Endothelial cell of umbilical vein (primary cell): ENCODE results near the gene CPSF2. TPM values are rescaled to one million over a fixed set of nuclear protein-coding genes. Genes with fewer than 3 reads are reported as not detected.

ENCODE experiments used
- BruUV-seq: library from RNA; stranded (reverse); fragments of 400-500 nt; replicated peaks from 2 replicates; lab custom pipeline; 2021; lab: Mats Ljungman, UMichigan
- CTCF ChIA-PET: fragments of 300-600, 350-600 bp; sonication (Branson Sonifier 250); formaldehyde crosslinking; loops from one replicate; lab custom pipeline; 2021; ENCODE audit warnings: antibody characterized with exemption, inconsistent platforms; lab: Charles Lee
- POLR2A ChIA-PET: fragments of 300-600, 350-600 bp; sonication (Branson Sonifier 250); formaldehyde crosslinking; loops from one replicate; lab custom pipeline; 2021; ENCODE audit warnings: antibody characterized with exemption, inconsistent platforms; lab: Charles Lee
- DNase-seq: peaks from one replicate; pipeline ENCODE4 v3.0.0-alpha.2; 2011; ENCODE audit warnings: low read depth, low spot score
- FAIRE-seq: peaks from 2 replicates; lab custom pipeline; 2011; peaks lifted over from hg19 to GRCh38; lab: Jason Lieb, UNC
- H2AFZ ChIP-seq: 2 replicates; pipeline ENCODE4 v1.6.0; 2012; ENCODE audit warnings: low read depth, low read length, control low read depth, inconsistent platforms
- H3K27ac ChIP-seq: 2 replicates; pipeline ENCODE4 v1.5.1; 2011; ENCODE audit warnings: low read depth, mild to moderate bottlenecking, control low read depth, low read length, moderate library complexity; ENCODE audit not compliant: insufficient read depth
- H3K27me3 ChIP-seq, 2 experiments: 2 replicates each; pipeline versions ENCODE4 v1.6.0 to v1.6.1; 2011; ENCODE audit warnings: low read length in 2 of 2, mixed read lengths in 1 of 2; ENCODE audit not compliant: control insufficient read depth in 2 of 2, insufficient read depth in 2 of 2
- H3K36me3 ChIP-seq, 2 experiments: 2 replicates in 1 of 2; 3 replicates in 1 of 2; pipeline ENCODE4 v1.5.1; 2011; ENCODE audit warnings: low read length in 2 of 2, mild to moderate bottlenecking in 1 of 2, moderate library complexity in 1 of 2; ENCODE audit not compliant: control insufficient read depth in 2 of 2, insufficient read depth in 2 of 2; ENCODE audit errors: extremely low read depth in 1 of 2
- H3K4me1 ChIP-seq: 3 replicates; pipeline ENCODE4 v1.5.1; 2011; ENCODE audit warnings: mild to moderate bottlenecking, low read length; ENCODE audit not compliant: control insufficient read depth, insufficient read depth; ENCODE audit errors: extremely low read depth
- H3K4me2 ChIP-seq: 2 replicates; pipeline ENCODE4 v1.6.1; 2011; ENCODE audit warnings: low read length, control low read depth, mixed read lengths; ENCODE audit not compliant: insufficient read depth
- H3K4me3 ChIP-seq, 3 experiments: fragments of 200-600 bp in 1 of 3; sonication (generic), shearing (Covaris generic) in 1 of 3; replicated peaks in 1 of 3; 2 replicates each; pipeline ENCODE4 v1.5.1; 2011 to 2016; ENCODE audit warnings: control low read depth in 3 of 3, low read length in 3 of 3, mild to moderate bottlenecking in 2 of 3, inconsistent platforms in 1 of 3, low read depth in 1 of 3, moderate library complexity in 1 of 3; ENCODE audit not compliant: insufficient read depth in 1 of 3
- H3K79me2 ChIP-seq: 2 replicates; pipeline ENCODE4 v1.6.0; 2012; ENCODE audit warnings: low read length, inconsistent platforms; ENCODE audit not compliant: control insufficient read depth, insufficient read depth
- H3K9ac ChIP-seq: replicated peaks from 2 replicates; pipeline ENCODE3; 2011; ENCODE audit warnings: low read length, control low read depth; ENCODE audit not compliant: insufficient read depth; ENCODE audit errors: extremely low read depth
- H3K9me1 ChIP-seq: replicated peaks from 3 replicates; pipeline ENCODE4 v1.6.0; 2011; ENCODE audit warnings: mild to moderate bottlenecking, low read length; ENCODE audit not compliant: control insufficient read depth, insufficient read depth; ENCODE audit errors: extremely low read depth
- H3K9me3 ChIP-seq: replicated peaks from 2 replicates; pipeline ENCODE4 v1.5.1; 2012; ENCODE audit warnings: low read length, inconsistent platforms; ENCODE audit not compliant: control insufficient read depth, insufficient read depth
- H4K20me1 ChIP-seq: replicated peaks from 2 replicates; pipeline ENCODE3; 2011; ENCODE audit warnings: mild to moderate bottlenecking, low read length; ENCODE audit not compliant: control insufficient read depth, insufficient read depth; ENCODE audit errors: extremely low read depth
- EZH2 ChIP-seq: IDR thresholded peaks from 2 replicates; pipeline ENCODE4 v1.6.1; 2012; ENCODE audit warnings: borderline replicate concordance, low read depth, mild to moderate bottlenecking, moderate library complexity, low read length, inconsistent platforms; ENCODE audit not compliant: severe bottlenecking
- FOS ChIP-seq: IDR thresholded peaks from 2 replicates; pipeline ENCODE4 v1.6.1; 2011; ENCODE audit warnings: mild to moderate bottlenecking, low read length, moderate library complexity, borderline replicate concordance; ENCODE audit not compliant: insufficient read depth
- GATA2 ChIP-seq: IDR thresholded peaks from 2 replicates; pipeline ENCODE4 v1.7.0; 2011; ENCODE audit warnings: low read depth, mild to moderate bottlenecking, moderate library complexity, mixed read lengths, low read length; ENCODE audit not compliant: insufficient read length, insufficient read depth
- JUN ChIP-seq: IDR thresholded peaks from 2 replicates; pipeline ENCODE4 v1.6.1; 2011; ENCODE audit warnings: borderline replicate concordance, low read depth; ENCODE audit not compliant: insufficient read length, insufficient read depth
- MAX ChIP-seq: IDR thresholded peaks from 2 replicates; pipeline ENCODE4 v1.6.1; 2011; ENCODE audit not compliant: insufficient read depth, insufficient read length
- MYC ChIP-seq: IDR thresholded peaks from one replicate; pipeline ENCODE4 v1.6.1; 2011; ENCODE audit warnings: mild to moderate bottlenecking, low read depth, low read length
- POLR2A ChIP-seq: IDR thresholded peaks from 2 replicates; pipeline ENCODE4 v1.6.1; 2012; ENCODE audit warnings: low read depth, mild to moderate bottlenecking, control low read depth, low read length
- POLR2AphosphoS5 ChIP-seq: IDR thresholded peaks from 2 replicates; pipeline ENCODE4 v1.6.1; 2012; ENCODE audit warnings: low read depth, mild to moderate bottlenecking, control low read depth, low read length, moderate library complexity; ENCODE audit not compliant: insufficient read depth
- dilution Hi-C: fragments of 300-500 bp; cut with MboI; formaldehyde crosslinking; loops from one replicate; pipeline ENCODE4 v1.15.0; 2019; ENCODE audit warnings: low sequenced_read_pairs; ENCODE audit not compliant: extremely low pct_ligation_motif_present
- intact Hi-C: fragments of 100-400 bp; cut with micrococcal nuclease; formaldehyde crosslinking; loops from one replicate; pipeline ENCODE4 v1.10.0; 2022
- polyA plus RNA-seq, 4 experiments: library from polyadenylated mRNA; depleted of rRNA in 3 of 4; stranded (reverse) in 3 of 4; unstranded in 1 of 4; fragments of >200 nt; gene quantifications; 2 replicates each; pipeline versions ENCODE4 v1.2.1 to v1.2.3, GENCODE V29; 2011 to 2012; ENCODE audit warnings: missing spikeins in 1 of 4
- total RNA-seq: library from RNA; stranded (reverse); gene quantifications from 2 replicates; pipeline ENCODE4 v1.2.3, GENCODE V29; 2021
- TF ChIP-seq, protein P1 (sequence below), 2 donors: IDR thresholded peaks; 1 replicate in 1 of 2; 2 replicates in 1 of 2; pipeline ENCODE4 v1.5.1; 2011; ENCODE audit warnings: low read length in 2 of 2, mild to moderate bottlenecking in 2 of 2, moderate library complexity in 2 of 2, control low read depth in 1 of 2, inconsistent platforms in 1 of 2, low read depth in 1 of 2; ENCODE audit not compliant: insufficient read depth in 1 of 2; ENCODE audit errors: extremely low read depth in 1 of 2

The CPSF2 gene
- total and polyA plus RNA-seq, 2 donors (not counting 3 experiments of a cell fraction or from before 2014, with no cell fraction given), result 8.3 to 81.7 TPM

- H3K27ac ChIP-seq, result no peak overlapping the region
- H3K4me3 ChIP-seq, result no peak overlapping the region
- intact Hi-C loops, result loop anchor here (5.0 kb wide), 1 partner anchor 304 kb away; no protein-coding TSS in a partner anchor
- H3K4me1 ChIP-seq, result no peaks in the 10 kb centered on the region
- ChIA-PET CTCF (interaction anchor here (1.0 to 1.7 kb wide), 4 partner anchors 15 to 649 kb away, joined by 3 to 5 read pairs (median 4); no protein-coding TSS in a partner anchor), POLR2A (no interaction called here)
- no peak for FAIRE-seq
- dilution Hi-C loops, result no loop called here
- H3K4me2 ChIP-seq, result no peak overlapping the region
- peaks cover 6 to 11% of the 10 kb centered on the region in 2 experiments for H3K36me3 ChIP-seq
- H3K9me3 ChIP-seq, result no peaks in the 10 kb centered on the region
- H3K9me1 ChIP-seq, result no peaks in the 10 kb centered on the region
- H3K9ac ChIP-seq, result no peak overlapping the region
- H4K20me1 ChIP-seq, result no peaks in the 10 kb centered on the region
- no peaks in the 10 kb centered on the region for H3K79me2 ChIP-seq
- H2AFZ ChIP-seq, result no peak overlapping the region
- TF ChIP-seq EZH2, result no peak
- no peak for TF ChIP-seq JUN
- TF ChIP-seq MYC, result no peak
- no peak for TF ChIP-seq POLR2A
- TF ChIP-seq POLR2AphosphoS5, result no peak
- no peak for TF ChIP-seq MAX
- TF ChIP-seq GATA2, result no peak
- TF ChIP-seq FOS, result no peak
- TF ChIP-seq, protein P1, sequence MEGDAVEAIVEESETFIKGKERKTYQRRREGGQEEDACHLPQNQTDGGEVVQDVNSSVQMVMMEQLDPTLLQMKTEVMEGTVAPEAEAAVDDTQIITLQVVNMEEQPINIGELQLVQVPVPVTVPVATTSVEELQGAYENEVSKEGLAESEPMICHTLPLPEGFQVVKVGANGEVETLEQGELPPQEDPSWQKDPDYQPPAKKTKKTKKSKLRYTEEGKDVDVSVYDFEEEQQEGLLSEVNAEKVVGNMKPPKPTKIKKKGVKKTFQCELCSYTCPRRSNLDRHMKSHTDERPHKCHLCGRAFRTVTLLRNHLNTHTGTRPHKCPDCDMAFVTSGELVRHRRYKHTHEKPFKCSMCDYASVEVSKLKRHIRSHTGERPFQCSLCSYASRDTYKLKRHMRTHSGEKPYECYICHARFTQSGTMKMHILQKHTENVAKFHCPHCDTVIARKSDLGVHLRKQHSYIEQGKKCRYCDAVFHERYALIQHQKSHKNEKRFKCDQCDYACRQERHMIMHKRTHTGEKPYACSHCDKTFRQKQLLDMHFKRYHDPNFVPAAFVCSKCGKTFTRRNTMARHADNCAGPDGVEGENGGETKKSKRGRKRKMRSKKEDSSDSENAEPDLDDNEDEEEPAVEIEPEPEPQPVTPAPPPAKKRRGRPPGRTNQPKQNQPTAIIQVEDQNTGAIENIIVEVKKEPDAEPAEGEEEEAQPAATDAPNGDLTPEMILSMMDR (IDR thresholded peaks at IDR 0.05; ENCODE audit: extremely low read depth in 1 of 2, insufficient read depth in 1 of 2, low read depth in 1 of 2, low read length in 2 of 2), result no peak
- BruUV-seq, result no TSS peak
- H3K27me3 ChIP-seq, result no peaks in the 10 kb centered on the region
- DNase-seq, result no peak
Observed at GRCh38 chr14:92153581-92153980, 31.8 kb downstream of the CPSF2 start.
